GM21717 (cell line): Measurements from ENCODE around the gene TMPRSS11B.
"Not testable (repeated sequence)": the region's sequence is repeated elsewhere in the genome, so short reads cannot be mapped to it uniquely, and the experiment has no call there.

Experiments
- ATAC-seq: cut with Tn5 transposase; IDR thresholded peaks from one replicate; pipeline ENCODE4 v1.9.1; 2021; ENCODE audit warnings: mild to moderate bottlenecking, moderate library complexity; ENCODE audit not compliant: unreplicated experiment

TMPRSS11B gene

DNA sequence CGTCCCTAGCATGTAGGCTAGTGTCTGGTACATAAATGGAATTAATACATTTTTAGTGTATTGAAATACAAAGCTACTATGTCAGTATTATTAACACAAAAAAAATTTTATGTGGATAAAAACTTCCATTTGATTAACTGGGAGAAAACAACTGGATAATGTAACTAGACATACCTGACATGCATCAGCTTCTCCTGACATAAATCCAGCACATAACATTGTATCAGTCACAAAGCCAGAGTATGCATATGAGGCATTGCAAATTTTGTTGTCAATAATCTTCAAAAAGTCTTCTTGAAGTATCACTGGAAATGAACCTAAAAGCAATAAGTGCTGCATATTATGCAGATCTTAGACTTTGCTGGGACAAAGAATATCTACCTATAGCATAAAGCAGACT is 16.9 kb downstream of the TMPRSS11B start:
- no peak for ATAC-seq

DNA sequence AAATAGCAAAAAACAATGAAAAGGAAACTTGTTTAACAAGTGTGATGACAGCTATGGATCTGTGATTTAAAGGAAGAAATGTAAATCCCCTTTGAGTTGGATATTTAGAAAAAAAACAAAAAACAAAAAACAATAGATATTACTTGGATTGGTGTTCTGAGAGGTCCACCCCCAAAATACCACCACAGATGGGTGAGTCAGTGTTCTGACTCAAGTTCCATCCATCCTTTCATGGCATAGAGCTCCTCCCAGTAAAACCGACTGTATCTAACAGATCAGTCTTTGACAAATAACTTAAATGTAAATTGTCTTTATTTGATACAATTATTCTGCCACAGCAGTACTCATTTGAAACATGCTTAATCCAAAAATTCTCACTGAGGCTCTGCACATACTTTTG is 27.4 kb downstream of the TMPRSS11B start:
- ATAC-seq, result no peak

DNA sequence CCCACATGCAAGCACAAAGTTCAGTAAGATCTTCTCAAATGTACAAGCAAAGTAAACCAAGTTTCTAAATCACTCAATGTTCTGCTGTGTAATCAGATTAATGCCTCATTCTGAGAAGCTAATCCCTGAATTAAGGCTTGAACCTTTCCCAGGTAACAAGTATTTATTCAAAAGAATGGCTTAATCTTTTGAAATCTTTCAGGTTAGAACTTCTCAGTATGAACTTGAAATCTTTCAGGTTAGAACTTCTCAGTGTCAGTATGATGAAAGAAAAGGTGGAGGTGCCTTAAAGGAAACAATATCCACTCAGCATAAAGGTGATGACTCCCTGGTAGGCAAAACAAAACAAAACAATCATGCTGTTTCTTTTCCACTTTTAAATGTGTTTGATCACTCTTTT is 29.0 kb downstream of the TMPRSS11B start:
- no peak for ATAC-seq

DNA sequence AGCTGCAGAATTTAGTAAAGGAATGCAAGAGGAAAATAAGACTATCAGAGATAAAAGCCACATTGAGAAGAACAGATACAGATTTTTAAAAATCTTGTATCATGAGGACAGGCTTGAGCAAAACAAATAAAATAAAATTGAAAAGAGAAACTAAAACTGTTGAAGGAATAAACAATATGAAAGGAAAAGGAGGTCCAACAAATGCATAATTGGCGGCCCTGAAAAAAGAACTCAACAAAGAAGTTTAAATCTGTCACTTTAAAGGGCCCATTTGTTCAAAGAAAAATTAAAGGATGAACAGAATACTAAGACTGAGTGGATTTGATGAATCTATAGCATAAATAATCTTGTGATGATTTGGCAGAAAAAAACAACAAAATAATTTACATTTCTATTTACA is 36.5 kb downstream of the TMPRSS11B start:
- ATAC-seq, result no peak

DNA sequence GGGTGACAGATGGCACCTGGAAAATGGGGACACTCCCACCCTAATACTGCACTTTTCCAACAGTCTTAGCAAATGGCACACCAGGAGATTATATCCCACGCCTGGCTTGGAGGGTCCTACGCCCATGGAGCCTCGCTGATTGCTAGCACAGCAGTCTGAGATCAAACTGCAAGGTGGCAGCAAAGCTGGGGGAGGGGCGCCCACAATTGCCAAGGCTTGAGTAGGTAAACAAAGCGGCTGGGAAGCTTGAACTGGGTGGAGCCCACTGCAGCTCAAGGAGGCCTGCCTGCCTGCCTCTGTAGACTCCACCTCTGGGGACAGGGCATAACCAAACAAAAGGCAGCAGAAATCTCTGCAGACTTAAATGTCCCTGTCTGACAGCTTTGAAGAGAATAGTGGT is 51.2 kb downstream of the TMPRSS11B start:
- ATAC-seq, result not testable (repeated sequence)

DNA sequence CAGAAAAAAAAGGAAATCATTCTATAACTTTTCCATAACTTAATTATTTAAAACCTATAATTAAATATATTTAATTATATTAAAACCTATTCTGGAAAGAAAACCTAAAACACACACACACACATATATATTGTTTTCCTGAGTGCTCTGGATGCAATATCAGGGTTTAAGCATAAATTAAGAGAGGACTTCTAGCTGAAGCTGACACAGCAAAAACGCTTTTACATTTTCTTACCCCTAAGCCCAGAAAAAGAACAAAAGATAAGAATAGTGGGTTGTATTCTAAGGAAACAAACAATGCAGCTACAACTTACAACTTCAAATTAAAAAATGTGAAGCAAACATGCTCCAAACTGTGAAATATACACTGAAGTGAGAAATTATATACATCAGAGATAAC is 52.3 kb downstream of the TMPRSS11B start:
- no peak for ATAC-seq

DNA sequence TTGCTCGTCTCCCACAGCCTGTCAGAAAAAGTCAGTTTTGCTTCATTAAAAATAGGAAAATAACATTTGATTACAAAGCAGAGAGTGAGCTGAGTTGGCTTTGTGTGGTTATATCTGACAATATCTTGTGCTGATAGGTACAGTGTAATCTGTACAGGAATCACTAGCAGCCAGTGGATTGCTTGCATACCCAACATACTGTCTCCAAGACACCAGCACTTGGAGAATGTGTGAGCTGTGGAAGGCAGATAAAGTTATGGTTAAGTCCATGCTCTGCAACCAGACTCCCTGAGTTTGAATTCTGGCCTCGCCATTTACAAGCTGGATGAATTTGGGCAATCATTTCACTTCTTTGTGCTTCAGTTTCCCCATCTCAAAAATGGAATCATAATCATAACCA is 58.3 kb downstream of the TMPRSS11B start:
- ATAC-seq, result no peak

DNA sequence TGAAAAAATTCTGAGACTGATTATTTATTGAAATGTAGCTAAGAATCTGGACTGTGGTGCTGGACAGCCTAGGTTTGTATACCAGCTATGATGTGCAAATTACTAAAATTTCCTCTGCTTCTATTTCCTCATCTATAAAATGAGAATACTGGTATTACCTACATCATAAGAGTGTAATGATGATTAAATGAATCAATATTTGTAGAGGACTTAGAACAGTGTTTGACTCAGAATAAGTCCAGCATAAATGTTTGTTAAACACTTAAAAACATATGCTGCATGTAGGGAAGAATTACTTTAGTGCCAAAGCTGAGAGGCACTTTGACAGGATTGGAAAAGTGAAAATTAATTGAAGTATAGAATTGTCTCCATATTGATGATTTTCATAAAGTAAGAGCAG is 60.6 kb downstream of the TMPRSS11B start:
- no peak for ATAC-seq

DNA sequence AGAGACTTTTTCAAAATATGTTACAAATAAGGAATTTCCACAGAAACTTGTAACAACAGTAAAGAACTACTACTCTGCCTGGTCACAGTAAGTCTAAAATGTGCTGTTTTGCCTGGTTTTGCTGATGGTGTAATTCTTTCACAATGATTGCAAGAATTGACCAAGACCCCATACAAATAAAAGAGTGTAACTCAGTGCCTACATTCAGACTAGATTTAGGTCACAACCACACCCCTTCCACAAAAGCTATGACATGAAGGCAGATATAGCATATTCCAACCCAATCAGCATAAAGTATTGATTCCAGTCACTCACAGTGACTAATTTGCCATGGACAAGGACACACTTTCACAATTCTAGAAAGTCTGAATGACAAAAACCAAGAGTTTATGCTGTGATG is 62.1 kb downstream of the TMPRSS11B start:
- no peak for ATAC-seq

DNA sequence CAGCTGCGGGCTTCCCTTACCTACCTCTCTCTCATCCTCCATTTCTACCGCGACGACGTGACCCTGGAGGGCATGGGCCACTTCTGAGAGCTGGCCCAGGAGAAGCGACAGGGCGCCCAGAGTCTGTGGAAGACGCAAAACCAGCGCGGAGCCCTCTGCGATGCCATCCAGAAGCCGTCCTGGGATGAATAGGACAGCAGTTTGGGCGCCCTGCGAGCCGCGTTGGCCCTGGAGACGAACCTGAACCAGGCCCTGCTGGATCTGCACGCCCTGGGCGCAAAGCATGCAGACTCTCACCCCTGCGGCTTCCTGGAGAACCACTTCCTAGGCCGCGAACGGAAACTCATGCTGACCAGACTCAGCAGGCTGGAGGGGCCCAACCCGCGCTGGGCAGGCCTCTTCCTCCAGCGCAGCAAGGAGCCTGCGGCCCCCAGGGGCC is 63.1 kb downstream of the TMPRSS11B start:
- no peak for ATAC-seq

DNA sequence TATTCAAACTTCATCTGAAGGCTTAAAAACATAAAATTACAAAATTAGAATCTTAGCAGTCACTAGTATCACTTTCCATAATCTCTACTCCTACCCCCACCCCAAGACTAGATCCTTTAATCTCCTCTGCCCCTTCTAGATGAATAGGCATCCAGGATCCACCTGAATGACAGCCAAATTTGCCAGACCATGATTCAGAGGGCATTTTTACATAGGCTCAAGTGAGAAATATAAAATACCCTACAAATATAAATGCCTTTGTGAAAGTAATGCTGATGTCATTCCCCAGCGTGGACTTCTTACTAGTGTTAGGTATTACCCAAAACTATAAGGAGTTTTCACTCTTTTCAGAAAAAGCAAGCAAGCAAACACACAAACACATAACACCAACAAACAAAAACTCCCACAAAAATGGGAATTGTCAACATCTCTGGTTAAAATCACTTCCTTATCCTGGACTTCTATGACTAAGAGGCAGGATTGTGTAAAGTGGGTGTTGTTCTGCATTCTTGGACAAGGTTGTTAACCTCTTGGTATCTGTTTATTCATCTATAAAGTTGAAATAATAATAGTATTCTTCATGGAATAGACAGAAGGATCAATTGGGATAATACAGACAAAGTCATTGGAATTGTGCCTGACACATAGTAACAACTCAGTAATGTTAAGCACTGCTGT is 64.5 kb downstream of the TMPRSS11B start:
- ATAC-seq, result no peak

DNA sequence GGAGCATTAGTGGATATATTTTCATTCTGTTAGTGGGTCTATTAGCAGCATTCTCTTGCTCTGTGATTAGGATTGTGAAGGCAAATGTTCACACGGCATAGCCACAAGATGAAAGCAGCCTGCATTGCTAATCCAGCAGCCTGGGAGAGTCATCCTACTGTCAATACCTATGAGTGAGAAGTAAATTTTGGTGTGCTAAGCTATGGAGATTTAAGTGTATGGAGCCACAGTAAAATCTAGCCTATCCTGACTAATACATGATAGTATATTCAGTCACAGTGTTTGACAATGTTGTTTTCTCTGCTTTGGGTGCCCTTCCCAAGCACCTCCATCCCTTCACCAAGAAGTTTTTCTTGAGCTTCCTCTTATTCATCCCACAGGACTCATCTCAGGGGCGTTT is 68.6 kb downstream of the TMPRSS11B start:
- no peak for ATAC-seq
